Muscle of leg (tissue), 11 donors: ENCODE measurements around the gene NFIL3. TPM values are rescaled to one million over a fixed set of nuclear protein-coding genes. Genes with fewer than 3 reads are reported as not detected.
"Not testable (repeated sequence)": the region's sequence is repeated elsewhere in the genome, so short reads cannot be mapped to it uniquely, and the experiment has no call there.

Experiments
- DNase-seq: peaks from one replicate; pipeline ENCODE4 v3.0.0; 2013
- H3K27ac ChIP-seq: one replicate; pipeline ENCODE4 v1.5.1; 2013; ENCODE audit warnings: mild to moderate bottlenecking, low read length, control low read depth
- H3K27me3 ChIP-seq: one replicate; pipeline ENCODE4 v1.6.1; 2013; ENCODE audit warnings: low read length; ENCODE audit not compliant: control insufficient read depth, insufficient read depth
- H3K36me3 ChIP-seq: one replicate; pipeline ENCODE4 v1.6.1; 2013; ENCODE audit warnings: low read length; ENCODE audit not compliant: control insufficient read depth, insufficient read depth
- H3K4me1 ChIP-seq: one replicate; pipeline ENCODE4 v1.6.1; 2013; ENCODE audit warnings: low read length; ENCODE audit not compliant: control insufficient read depth, insufficient read depth
- H3K4me3 ChIP-seq: one replicate; pipeline ENCODE4 v1.5.1; 2013; ENCODE audit warnings: low read length, control low read depth
- H3K9me3 ChIP-seq: replicated peaks from 2 replicates; pipeline ENCODE4 v1.6.1; 2013; ENCODE audit warnings: low read depth, low read length; ENCODE audit not compliant: control insufficient read depth
- WGBS: methylation state at CpG from one replicate; pipeline ENCODE4 v1.1.5; 2013; ENCODE audit warnings: missing lambda C conversion rate; ENCODE audit not compliant: insufficient coverage; 5-methylcytosine and 5-hydroxymethylcytosine counted together
- polyA plus RNA-seq, 8 donors: library from polyadenylated mRNA; unstranded; fragments of 120-200 nt; gene quantifications; one replicate each; pipeline versions ENCODE4 v1.2.1 to v1.2.3, GENCODE V29; 2013; ENCODE audit warnings: inconsistent platforms in 1 of 8, low replicate concordance in 1 of 8; ENCODE audit not compliant: insufficient read length in 8 of 8, insufficient read depth in 1 of 8
- total RNA-seq: library from RNA; stranded (reverse); fragments of 120-200 nt; gene quantifications from one replicate; pipeline ENCODE4 v1.2.4, GENCODE V29; 2013

NFIL3 gene
- total and polyA plus RNA-seq, 9 donors: 12.8 to 26.1 (median 23.4) TPM

DNA sequence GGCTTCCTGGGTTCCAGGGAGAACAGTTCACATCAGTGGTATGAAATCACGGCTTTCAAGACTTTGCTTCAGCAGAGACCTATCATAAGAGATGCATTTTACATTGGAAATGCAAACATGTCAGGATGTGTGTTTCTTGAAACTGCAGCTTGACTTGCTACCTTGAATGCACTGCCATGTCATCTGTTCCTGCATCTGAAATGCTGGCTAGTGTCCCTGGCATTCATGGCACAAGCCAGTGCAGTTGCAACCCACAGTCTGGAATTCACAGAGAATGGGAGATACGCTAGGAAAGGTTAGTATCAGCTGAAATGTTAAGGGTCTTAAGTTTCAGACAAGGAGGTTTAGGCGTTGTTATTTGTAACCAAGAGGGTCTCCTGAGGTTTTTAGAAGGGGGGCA is 24.7 kb downstream of the NFIL3 start:
- Histone ChIP-seq H3K27me3 (no peaks in the 10 kb centered on the region), H3K36me3 (no peaks in the 10 kb centered on the region), H3K4me1 (no peaks in the 10 kb centered on the region), H3K4me3 (no peak overlapping the region), H3K27ac (no peak overlapping the region), H3K9me3 (no peaks in the 10 kb centered on the region)
- DNase-seq: no peak
- WGBS: 90% methylated on average over 3 of the region's 3 CpGs

DNA sequence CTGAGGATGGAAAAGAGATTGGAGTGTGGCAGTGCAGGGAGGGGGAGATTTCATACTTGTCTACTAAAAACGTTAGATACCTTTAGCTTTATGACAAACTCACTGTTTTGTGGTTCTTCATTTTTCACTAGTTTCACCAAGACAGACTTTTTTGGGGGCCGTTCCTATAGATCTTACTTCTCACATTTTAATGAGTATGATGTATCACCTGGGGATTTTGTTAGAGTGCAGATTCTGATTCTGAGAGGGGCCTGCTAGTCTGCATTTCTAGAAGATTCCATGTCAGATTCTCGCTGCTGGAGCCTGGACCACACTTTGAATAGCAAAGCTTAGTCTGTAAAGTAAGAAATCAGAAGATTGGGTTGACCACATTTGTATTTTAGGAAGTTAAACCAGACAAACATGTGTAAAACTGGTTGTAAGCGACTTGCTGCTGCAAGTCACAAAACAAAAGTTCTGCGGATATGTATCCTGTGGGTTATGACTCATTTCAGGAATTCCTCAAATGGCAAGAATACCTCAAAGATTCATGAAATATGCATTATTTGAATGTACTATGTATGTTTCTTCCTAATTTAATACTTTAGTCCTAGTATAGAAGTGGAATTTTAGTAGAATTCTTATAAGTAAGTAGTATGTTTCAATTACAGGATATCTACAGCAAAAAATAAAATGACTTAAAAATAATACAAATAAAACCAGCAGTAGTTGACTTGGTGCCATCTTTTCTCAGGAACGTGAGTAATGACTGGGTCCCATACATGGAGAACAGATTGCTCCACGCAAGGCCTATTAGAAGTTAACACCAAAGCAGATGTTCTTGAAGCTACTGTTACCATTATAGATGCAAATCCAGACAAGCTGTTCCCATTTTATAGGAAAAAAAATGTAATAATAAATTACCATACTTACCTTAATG is 27.8 kb downstream of the NFIL3 start:
- H3K4me1 ChIP-seq: no peaks in the 10 kb centered on the region
- H3K36me3 ChIP-seq: no peaks in the 10 kb centered on the region
- 91% methylated on average over 1 of the region's 7 CpGs for WGBS
- H3K27me3 ChIP-seq: no peaks in the 10 kb centered on the region
- no peak overlapping the region for H3K4me3 ChIP-seq
- peak; percentile 35 for DNase-seq
- H3K27ac ChIP-seq: no peak overlapping the region
- H3K9me3 ChIP-seq: no peaks in the 10 kb centered on the region

DNA sequence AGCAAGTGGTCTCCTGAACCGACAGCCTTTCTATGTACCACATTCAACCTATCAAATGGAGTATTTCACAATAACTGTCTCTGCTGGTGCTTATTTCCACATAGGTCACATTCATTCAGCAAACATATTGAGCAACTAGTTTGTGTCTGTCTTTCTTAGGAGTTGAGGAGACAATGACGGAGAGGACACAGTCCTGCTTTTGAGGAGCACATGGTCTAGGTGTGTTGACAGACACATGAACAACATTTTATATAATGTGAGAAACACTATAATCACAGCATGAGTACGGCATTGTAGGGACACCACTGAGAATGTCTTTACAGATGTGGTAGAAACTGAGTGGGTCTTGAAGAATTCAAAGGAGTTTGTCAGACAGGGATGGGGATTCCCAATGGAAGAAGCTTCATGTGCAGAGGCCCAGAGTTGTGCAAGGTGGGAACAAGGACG is 28.5 kb downstream of the NFIL3 start:
- Histone ChIP-seq H3K27ac (no peak overlapping the region), H3K36me3 (no peaks in the 10 kb centered on the region), H3K4me3 (no peak overlapping the region), H3K4me1 (no peaks in the 10 kb centered on the region), H3K27me3 (no peaks in the 10 kb centered on the region), H3K9me3 (no peaks in the 10 kb centered on the region)
- 83% methylated on average over 1 of the region's 4 CpGs for WGBS
- no peak for DNase-seq

DNA sequence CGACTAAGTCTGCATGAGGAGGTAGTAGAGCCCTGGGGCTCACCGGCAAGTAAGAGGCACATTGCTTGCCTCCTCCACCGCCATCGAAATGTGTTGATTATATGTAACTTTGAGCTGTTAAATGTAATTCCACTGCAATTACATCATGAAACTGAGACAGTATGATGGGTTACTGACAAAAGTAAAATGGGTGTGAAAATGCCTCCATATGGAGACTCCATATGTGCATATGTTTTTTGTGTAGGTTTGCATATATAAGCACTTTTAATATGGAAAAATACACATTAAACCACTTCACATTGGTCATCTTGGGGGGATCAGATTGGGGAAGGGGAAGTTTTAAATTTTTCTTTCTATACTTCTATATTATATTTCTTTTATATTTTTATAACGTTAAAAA is 29.8 kb downstream of the NFIL3 start:
- Histone ChIP-seq H3K36me3 (no peaks in the 10 kb centered on the region), H3K27me3 (no peaks in the 10 kb centered on the region), H3K4me3 (no peak overlapping the region), H3K27ac (no peak overlapping the region), H3K9me3 (no peaks in the 10 kb centered on the region), H3K4me1 (no peaks in the 10 kb centered on the region)
- WGBS: no CpG with 5 or more reads among the region's 5 CpGs
- no peak for DNase-seq

DNA sequence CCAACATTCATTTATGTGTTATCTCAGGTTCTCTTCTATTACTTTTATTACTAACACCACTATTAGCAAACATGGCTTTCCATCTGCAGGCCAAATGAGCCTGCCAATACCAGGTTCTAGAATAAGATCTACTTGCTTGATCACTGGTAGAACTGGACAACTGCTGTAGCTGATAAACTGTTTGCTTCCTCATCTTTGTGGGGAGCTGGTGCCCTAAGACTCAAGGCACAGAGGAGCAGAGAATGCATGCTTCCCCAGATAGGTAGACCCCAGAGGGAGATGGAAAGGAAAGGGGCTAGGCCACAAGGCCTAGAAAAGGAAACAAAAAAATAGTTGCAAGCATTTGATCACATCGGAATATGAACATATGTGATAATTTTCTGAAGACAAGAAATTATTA is 31.2 kb downstream of the NFIL3 start:
- Histone ChIP-seq H3K4me3 (no peak overlapping the region), H3K9me3 (no peaks in the 10 kb centered on the region), H3K27ac (no peak overlapping the region), H3K36me3 (no peaks in the 10 kb centered on the region), H3K27me3 (no peaks in the 10 kb centered on the region), H3K4me1 (no peaks in the 10 kb centered on the region)
- DNase-seq: no peak
- WGBS: no CpG with 5 or more reads among the region's 1 CpG

DNA sequence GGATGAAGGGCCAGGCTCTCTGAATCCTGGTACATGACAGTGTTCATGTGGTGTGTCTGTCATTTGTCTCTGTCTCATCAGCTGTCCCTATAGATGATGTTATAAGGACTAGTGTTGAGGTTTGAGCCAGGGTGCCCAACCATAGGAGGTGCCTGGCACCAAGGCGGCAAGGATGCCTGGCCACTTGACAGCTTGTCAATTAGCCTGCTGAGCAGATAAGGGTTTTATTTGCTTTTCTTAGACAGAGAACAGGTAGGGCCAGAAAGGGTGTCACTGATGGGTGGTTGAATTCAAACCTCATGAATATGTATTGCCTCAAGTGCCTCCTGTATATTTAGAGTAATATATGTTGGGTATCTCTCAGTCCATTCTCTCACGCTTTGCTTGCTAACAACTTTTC is 31.8 kb downstream of the NFIL3 start:
- H3K27ac ChIP-seq: no peak overlapping the region
- no peaks in the 10 kb centered on the region for H3K4me1 ChIP-seq
- no peak for DNase-seq
- WGBS: 88% methylated on average over 1 of the region's 2 CpGs
- H3K9me3 ChIP-seq: no peaks in the 10 kb centered on the region
- H3K36me3 ChIP-seq: no peaks in the 10 kb centered on the region
- no peaks in the 10 kb centered on the region for H3K27me3 ChIP-seq
- H3K4me3 ChIP-seq: no peak overlapping the region

DNA sequence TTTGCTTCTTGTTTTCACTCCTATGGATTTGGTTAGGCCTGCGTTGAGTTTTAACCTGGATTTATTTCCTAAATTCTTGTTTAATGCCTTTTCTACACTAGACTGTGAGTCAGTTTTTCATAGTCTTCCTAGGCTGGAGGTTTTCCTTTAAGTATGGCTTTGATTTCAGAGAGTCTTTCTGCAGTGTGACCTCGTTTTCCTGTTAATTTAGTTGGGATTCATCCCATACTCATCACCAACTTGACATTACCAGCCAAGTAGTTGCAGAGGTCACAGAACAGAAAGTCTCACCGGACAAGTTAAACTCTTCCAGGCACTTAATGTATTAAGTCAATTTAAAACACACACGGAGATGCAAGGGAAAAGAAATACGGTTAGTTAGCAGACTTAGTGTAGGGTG is 32.2 kb downstream of the NFIL3 start:
- Histone ChIP-seq H3K36me3 (no peaks in the 10 kb centered on the region), H3K27me3 (no peaks in the 10 kb centered on the region), H3K4me1 (no peaks in the 10 kb centered on the region), H3K27ac (no peak overlapping the region), H3K4me3 (no peak overlapping the region), H3K9me3 (no peaks in the 10 kb centered on the region)
- no peak for DNase-seq
- WGBS: no CpG with 5 or more reads among the region's 5 CpGs

DNA sequence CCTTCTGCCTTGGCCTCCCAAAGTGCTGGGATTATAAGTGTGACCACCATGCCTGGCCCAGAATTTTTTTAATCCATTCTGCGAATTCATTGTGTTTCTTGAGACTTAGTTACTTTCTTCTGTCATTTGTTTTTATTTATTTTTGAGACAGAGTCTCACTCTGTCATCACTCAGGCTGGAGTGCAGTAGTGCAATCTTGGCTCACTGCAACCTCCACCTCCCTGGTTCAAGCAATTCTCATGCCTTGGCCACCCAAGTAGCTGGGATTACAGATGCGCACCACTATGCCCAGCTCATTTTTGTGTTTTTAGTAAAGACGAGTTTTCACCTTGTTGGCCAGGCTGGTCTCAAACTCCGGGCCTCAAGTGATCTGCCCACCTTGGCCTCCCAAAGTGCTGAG is 33.9 kb downstream of the NFIL3 start:
- WGBS: 93% methylated on average over 2 of the region's 4 CpGs
- not testable (repeated sequence) for H3K27me3 ChIP-seq, H3K4me1 ChIP-seq, H3K9me3 ChIP-seq, DNase-seq, H3K36me3 ChIP-seq, H3K4me3 ChIP-seq, H3K27ac ChIP-seq

DNA sequence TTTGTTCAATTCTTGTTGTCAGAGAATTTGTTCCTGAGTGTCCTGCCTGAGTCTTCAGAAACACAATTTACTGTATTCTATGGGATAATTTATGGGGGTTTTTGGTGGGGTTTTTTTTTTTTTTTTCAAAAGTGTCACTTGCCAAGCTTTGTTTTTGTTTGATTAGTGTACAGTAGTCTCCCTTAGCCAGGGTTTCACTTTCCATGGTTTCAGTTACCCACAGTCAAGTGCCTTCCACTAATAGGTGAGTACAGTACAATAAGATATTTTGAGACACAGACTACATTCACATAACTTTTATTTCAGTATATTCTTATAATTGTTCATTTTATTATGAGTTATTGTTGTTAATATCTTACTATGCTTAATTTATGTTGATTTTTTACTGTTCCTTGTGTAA is 36.9 kb downstream of the NFIL3 start:
- Histone ChIP-seq H3K9me3 (no peaks in the 10 kb centered on the region), H3K27ac (no peak overlapping the region), H3K36me3 (no peaks in the 10 kb centered on the region), H3K4me3 (no peak overlapping the region), H3K27me3 (no peaks in the 10 kb centered on the region), H3K4me1 (no peaks in the 10 kb centered on the region)
- DNase-seq: no peak

DNA sequence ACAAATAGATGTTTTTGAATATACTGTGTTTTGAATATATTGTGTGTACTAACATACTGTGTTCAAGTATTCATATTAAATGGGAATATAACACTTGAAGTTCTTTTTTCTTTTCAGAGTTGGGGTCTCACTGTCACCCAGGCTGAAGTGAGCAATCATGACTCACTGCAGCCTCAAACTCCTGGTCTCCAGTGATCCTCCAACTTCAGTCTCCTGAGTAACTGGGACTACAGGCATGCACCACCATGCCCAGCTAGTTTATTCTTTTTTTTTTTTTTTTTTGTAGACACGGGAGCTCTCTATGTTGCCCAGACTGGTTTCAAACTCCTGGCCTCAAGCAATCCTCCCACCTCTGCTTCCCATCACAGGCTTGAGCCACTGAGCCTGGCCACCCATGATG is 38.7 kb downstream of the NFIL3 start:
- no peak overlapping the region for H3K27ac ChIP-seq
- DNase-seq: no peak
- H3K9me3 ChIP-seq: no peaks in the 10 kb centered on the region
- 17% methylated on average over 1 of the region's 1 CpG for WGBS
- no peaks in the 10 kb centered on the region for H3K27me3 ChIP-seq
- H3K36me3 ChIP-seq: no peaks in the 10 kb centered on the region
- H3K4me1 ChIP-seq: no peaks in the 10 kb centered on the region
- no peak overlapping the region for H3K4me3 ChIP-seq

DNA sequence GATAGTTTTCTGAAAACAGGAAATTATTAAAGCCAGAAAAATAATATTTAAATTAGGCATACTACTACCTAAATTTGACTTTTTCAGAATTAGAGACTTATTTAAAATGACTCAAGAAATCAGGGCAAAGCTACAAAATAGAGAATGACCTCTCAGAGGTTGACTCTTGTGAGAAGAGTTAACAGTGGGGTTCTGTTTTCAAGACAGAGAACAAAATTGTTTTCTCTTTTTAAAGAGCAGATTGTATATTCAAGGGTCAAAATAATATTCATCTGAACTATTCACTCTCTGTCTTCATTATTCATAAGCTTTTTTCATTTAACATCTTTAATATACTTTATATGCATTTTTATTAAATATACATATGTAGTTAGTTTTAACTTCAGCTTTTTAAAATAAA is 40.1 kb downstream of the NFIL3 start:
- no peak for DNase-seq
- no peaks in the 10 kb centered on the region for H3K27me3 ChIP-seq
- no peaks in the 10 kb centered on the region for H3K4me1 ChIP-seq
- no peaks in the 10 kb centered on the region for H3K9me3 ChIP-seq
- no peaks in the 10 kb centered on the region for H3K36me3 ChIP-seq
- no peak overlapping the region for H3K27ac ChIP-seq
- no peak overlapping the region for H3K4me3 ChIP-seq
